CD4-positive, alpha-beta T cell treated with Interleukin-2 at 100 ng/mL for 4 hours (primary cell): ENCODE measurements around the gene MALL.
"Not testable (repeated sequence)": the region's sequence is repeated elsewhere in the genome, so short reads cannot be mapped to it uniquely, and the experiment has no call there.

Source experiments
- DNase-seq: peaks from one replicate; pipeline ENCODE4 v3.0.0-alpha.2; 2020; ENCODE audit warnings: low spot score

MALL gene

GRCh38 chr2:110097506-110098220 lies 18.0 kb downstream of the MALL start:
- DNase-seq, result no peak

GRCh38 chr2:110095994-110096633 lies 19.5 kb downstream of the MALL start:
- DNase-seq, result no peak

GRCh38 chr2:110094884-110095534 lies 20.6 kb downstream of the MALL start:
- DNase-seq, result not testable (repeated sequence)

GRCh38 chr2:110093924-110094323 lies 21.7 kb downstream of the MALL start:
- not testable (repeated sequence) for DNase-seq

- not testable (repeated sequence) for DNase-seq
Measured at GRCh38 chr2:110090164-110090563, 25.5 kb downstream of the MALL start.

GRCh38 chr2:110083757-110084156 lies 31.9 kb downstream of the MALL start:
- not testable (repeated sequence) for DNase-seq

GRCh38 chr2:110083162-110083561 lies 32.5 kb downstream of the MALL start:
- not testable (repeated sequence) for DNase-seq

GRCh38 chr2:110078104-110078503 lies 37.5 kb downstream of the MALL start:
- DNase-seq, result not testable (repeated sequence)

- not testable (repeated sequence) for DNase-seq
Measured at GRCh38 chr2:110075896-110076295, 39.7 kb downstream of the MALL start.

- DNase-seq, result not testable (repeated sequence)
Measured at GRCh38 chr2:110069869-110070268, 45.8 kb downstream of the MALL start.

- not testable (repeated sequence) for DNase-seq
Measured at GRCh38 chr2:110068153-110068552, 47.5 kb downstream of the MALL start.

- DNase-seq, result not testable (repeated sequence)
Measured at GRCh38 chr2:110062332-110062731, 53.3 kb downstream of the MALL start.

- not testable (repeated sequence) for DNase-seq
Measured at GRCh38 chr2:110060550-110060949, 55.1 kb downstream of the MALL start.

GRCh38 chr2:110059694-110060358 lies 55.8 kb downstream of the MALL start:
- DNase-seq, result not testable (repeated sequence)

GRCh38 chr2:110059009-110059693 lies 56.5 kb downstream of the MALL start:
- DNase-seq, result not testable (repeated sequence)

GRCh38 chr2:110058034-110058433 lies 57.6 kb downstream of the MALL start:
- not testable (repeated sequence) for DNase-seq

- not testable (repeated sequence) for DNase-seq
Measured at GRCh38 chr2:110055819-110056408, 59.7 kb downstream of the MALL start.

- DNase-seq, result not testable (repeated sequence)
Measured at GRCh38 chr2:110054521-110055407, 60.9 kb downstream of the MALL start.

- DNase-seq, result not testable (repeated sequence)
Measured at GRCh38 chr2:110053688-110054087, 61.9 kb downstream of the MALL start.

- DNase-seq, result not testable (repeated sequence)
Measured at GRCh38 chr2:110052166-110052565, 63.5 kb downstream of the MALL start.
